Lower leg skin (tissue), 3 donors: ENCODE results near the gene RIOK1.

Experiments used
- CTCF ChIP-seq, 3 donors: fragments of 450-650 bp; IDR thresholded peaks; one replicate each; pipeline ENCODE4 v1.5.1; 2016; ENCODE audit warnings: antibody characterized with exemption in 3 of 3, mild to moderate bottlenecking in 3 of 3, moderate library complexity in 2 of 3
- POLR2A ChIP-seq, 2 donors: fragments of 450-650 bp; IDR thresholded peaks; one replicate each; pipeline ENCODE4 v1.6.1; 2016 to 2017; ENCODE audit warnings: antibody characterized with exemption in 2 of 2, mild to moderate bottlenecking in 1 of 2, moderate library complexity in 1 of 2

GRCh38 chr6:7418238-7418905, 28.8 kb downstream of the RIOK1 start:
- no peak for TF ChIP-seq CTCF (IDR thresholded peaks at IDR 0.05)
- TF ChIP-seq POLR2A (IDR thresholded peaks at IDR 0.05): no peak
